HepG2 (cell line): Measurements from ENCODE around the gene CGB8. TPM values are rescaled to one million over a fixed set of nuclear protein-coding genes. Genes with fewer than 3 reads are reported as not detected.

Source experiments
- DR1 ChIP-seq: sonication (generic); formaldehyde crosslinking; IDR thresholded peaks from 2 replicates; pipeline ENCODE4 v1.8.0; 2021; ENCODE audit warnings: mild to moderate bottlenecking, missing genetic modification reagents, inconsistent platforms
- FOXJ3 ChIP-seq: sonication (generic); formaldehyde crosslinking; IDR thresholded peaks from 2 replicates; pipeline ENCODE4 v1.4.0; 2020; ENCODE audit warnings: missing genetic modification reagents, mild to moderate bottlenecking, borderline replicate concordance
- NFE2 ChIP-seq: sonication (generic); formaldehyde crosslinking; IDR thresholded peaks from 2 replicates; pipeline ENCODE4 v1.4.0; 2020; ENCODE audit warnings: missing genetic modification reagents
- POGZ ChIP-seq: sonication (generic); formaldehyde crosslinking; IDR thresholded peaks from 2 replicates; pipeline ENCODE4 v1.4.0; 2020; ENCODE audit warnings: mild to moderate bottlenecking, missing genetic modification reagents
- POLR2AphosphoS2 ChIP-seq: IDR thresholded peaks from 2 replicates; pipeline ENCODE4 v1.6.1; 2011; ENCODE audit warnings: low read depth, low read length, improper control_type of control experiment
- TSC22D2 ChIP-seq: sonication (generic); formaldehyde crosslinking; IDR thresholded peaks from 2 replicates; pipeline ENCODE4 v1.5.1; 2020; ENCODE audit warnings: missing genetic modification reagents, mild to moderate bottlenecking, borderline replicate concordance
- U2AF2 ChIP-seq: fragments of 200-400 bp; formaldehyde crosslinking; IDR thresholded peaks from 2 replicates; pipeline ENCODE4 v1.6.1; 2017; ENCODE audit warnings: low read depth, mild to moderate bottlenecking, low read length
- ZNF775 ChIP-seq: sonication (generic); formaldehyde crosslinking; IDR thresholded peaks from 2 replicates; pipeline ENCODE4 v1.4.0; 2020; ENCODE audit warnings: missing genetic modification reagents, mild to moderate bottlenecking, moderate library complexity, borderline replicate concordance
- ZNF792 ChIP-seq: IDR thresholded peaks from 2 replicates; pipeline ENCODE4 v1.6.1; 2016
- polyA plus RNA-seq, 8 experiments: library from polyadenylated mRNA; depleted of rRNA in 3 of 8; stranded (reverse) in 7 of 8; unstranded in 1 of 8; fragments of >200 nt; fragmentation: Illumina TruSeq in 4 of 8; extraction: Trizol in 4 of 8; gene quantifications; 2 replicates each; pipeline versions ENCODE4 v1.2.1 to v1.2.3, GENCODE V29; 2011 to 2016; ENCODE audit warnings: low read depth in 4 of 8, missing spikeins in 1 of 8, mixed read lengths in 1 of 8; ENCODE audit not compliant: insufficient read depth in 1 of 8
- total RNA-seq, 5 experiments: library from RNA; depleted of rRNA; stranded (reverse); fragments of >200 nt; fragmentation: Illumina TruSeq; extraction: Trizol; gene quantifications; 2 replicates each; pipeline ENCODE4 v1.2.3, GENCODE V29; 2016; ENCODE audit warnings: low read depth in 1 of 5
- TF ChIP-seq, protein P1 (sequence below): sonication (generic); formaldehyde crosslinking; IDR thresholded peaks from 2 replicates; pipeline ENCODE4 v1.4.0; 2020; ENCODE audit warnings: missing genetic modification reagents, borderline replicate concordance
- TF ChIP-seq, protein P2 (sequence below): sonication (generic); formaldehyde crosslinking; IDR thresholded peaks from 2 replicates; pipeline ENCODE4 v1.5.0; 2020; ENCODE audit warnings: missing genetic modification reagents
- TF ChIP-seq, protein P3 (sequence below): sonication (generic); formaldehyde crosslinking; IDR thresholded peaks from 2 replicates; pipeline ENCODE4 v1.8.1; 2023; ENCODE audit warnings: missing genetic modification reagents, inconsistent platforms, borderline replicate concordance
- TF ChIP-seq, protein P4 (sequence below): IDR thresholded peaks from 2 replicates; pipeline ENCODE4 v1.4.0; 2020; ENCODE audit warnings: mild to moderate bottlenecking, missing genetic modification reagents
- TF ChIP-seq, protein P5 (sequence below): sonication (generic); formaldehyde crosslinking; IDR thresholded peaks from 2 replicates; pipeline ENCODE4 v1.5.0; 2020; ENCODE audit warnings: missing genetic modification reagents
- TF ChIP-seq, protein P6 (sequence below): sonication (generic); formaldehyde crosslinking; conservative IDR thresholded peaks from 2 replicates; pipeline ENCODE4 v1.4.0; 2020; ENCODE audit warnings: missing genetic modification reagents

Gene CGB8
- total and polyA plus RNA-seq, 2 of the 13 experiments (the other 11 are each of a cell fraction or from before 2014, with no cell fraction given) = not detected

DNA sequence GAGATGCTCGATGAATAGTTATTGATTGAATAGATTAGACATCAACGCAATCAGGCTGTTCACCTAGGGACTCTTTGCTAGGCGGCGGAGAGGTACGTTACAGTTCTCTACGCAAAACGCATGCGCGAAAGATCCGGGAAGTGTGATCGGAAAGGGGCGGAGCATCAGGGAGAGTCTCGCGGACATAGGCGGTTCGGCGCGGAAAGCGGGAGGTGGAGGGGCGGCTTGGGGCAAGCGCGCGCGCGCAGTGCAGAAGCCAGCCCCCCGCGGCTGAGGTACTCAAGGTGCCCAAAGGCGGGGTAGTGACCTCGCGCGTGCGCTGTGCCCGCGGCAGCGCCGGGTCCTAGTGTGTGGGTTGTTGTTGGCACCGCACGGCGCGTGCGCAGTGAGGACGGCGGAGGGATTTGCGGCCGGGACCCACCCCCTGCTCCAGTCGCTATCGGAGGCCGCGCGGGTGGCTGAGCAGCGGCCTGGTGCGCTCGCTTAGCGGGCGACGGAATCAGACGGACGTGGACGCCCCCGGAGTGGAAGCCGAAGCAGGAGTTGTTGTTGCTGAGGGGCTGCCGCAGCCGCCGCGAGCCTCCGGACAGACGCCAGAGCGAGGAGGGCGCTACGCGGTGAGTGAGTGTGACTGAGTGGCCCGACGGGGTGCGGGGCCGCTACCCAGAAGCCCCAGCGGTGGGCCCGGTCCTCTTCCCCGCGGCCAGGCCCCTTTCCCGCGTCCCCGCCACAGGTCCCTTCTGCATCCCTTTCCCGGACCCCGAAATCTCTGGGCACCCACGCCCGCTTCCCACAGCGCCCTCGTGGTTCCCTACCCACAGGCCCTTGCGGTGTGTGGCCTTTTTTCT lies 36.3 kb upstream of the CGB8 start, which contains the start of gene SNRNP70 (continued):
- TF ChIP-seq, protein P1, sequence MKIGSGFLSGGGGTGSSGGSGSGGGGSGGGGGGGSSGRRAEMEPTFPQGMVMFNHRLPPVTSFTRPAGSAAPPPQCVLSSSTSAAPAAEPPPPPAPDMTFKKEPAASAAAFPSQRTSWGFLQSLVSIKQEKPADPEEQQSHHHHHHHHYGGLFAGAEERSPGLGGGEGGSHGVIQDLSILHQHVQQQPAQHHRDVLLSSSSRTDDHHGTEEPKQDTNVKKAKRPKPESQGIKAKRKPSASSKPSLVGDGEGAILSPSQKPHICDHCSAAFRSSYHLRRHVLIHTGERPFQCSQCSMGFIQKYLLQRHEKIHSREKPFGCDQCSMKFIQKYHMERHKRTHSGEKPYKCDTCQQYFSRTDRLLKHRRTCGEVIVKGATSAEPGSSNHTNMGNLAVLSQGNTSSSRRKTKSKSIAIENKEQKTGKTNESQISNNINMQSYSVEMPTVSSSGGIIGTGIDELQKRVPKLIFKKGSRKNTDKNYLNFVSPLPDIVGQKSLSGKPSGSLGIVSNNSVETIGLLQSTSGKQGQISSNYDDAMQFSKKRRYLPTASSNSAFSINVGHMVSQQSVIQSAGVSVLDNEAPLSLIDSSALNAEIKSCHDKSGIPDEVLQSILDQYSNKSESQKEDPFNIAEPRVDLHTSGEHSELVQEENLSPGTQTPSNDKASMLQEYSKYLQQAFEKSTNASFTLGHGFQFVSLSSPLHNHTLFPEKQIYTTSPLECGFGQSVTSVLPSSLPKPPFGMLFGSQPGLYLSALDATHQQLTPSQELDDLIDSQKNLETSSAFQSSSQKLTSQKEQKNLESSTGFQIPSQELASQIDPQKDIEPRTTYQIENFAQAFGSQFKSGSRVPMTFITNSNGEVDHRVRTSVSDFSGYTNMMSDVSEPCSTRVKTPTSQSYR (CRISPR knock-in tag) = peak; percentile 59
- peak; percentile 44; the same call in 1 of the 2 replicates for TF ChIP-seq TSC22D2 (CRISPR knock-in tag)
- TF ChIP-seq POLR2AphosphoS2 = 0 out of 2 replicates have a peak, but pooled peaks have one; percentile 61
- no peak for TF ChIP-seq NFE2 (CRISPR knock-in tag)
- TF ChIP-seq, protein P2, sequence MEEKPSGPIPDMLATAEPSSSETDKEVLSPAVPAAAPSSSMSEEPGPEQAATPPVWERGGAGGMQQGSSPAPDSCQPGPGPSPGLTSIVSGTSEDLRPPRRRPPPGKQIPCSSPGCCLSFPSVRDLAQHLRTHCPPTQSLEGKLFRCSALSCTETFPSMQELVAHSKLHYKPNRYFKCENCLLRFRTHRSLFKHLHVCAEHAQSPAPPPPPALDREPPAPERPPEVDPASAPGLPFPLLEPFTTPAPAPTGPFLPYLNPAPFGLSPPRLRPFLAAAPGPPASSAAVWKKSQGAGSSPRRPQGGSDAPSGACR (CRISPR knock-in tag) = peak; percentile 83
- peak; percentile 67; the same call in 1 of the 2 replicates for TF ChIP-seq ZNF792 (CRISPR knock-in tag)
- TF ChIP-seq, protein P3, sequence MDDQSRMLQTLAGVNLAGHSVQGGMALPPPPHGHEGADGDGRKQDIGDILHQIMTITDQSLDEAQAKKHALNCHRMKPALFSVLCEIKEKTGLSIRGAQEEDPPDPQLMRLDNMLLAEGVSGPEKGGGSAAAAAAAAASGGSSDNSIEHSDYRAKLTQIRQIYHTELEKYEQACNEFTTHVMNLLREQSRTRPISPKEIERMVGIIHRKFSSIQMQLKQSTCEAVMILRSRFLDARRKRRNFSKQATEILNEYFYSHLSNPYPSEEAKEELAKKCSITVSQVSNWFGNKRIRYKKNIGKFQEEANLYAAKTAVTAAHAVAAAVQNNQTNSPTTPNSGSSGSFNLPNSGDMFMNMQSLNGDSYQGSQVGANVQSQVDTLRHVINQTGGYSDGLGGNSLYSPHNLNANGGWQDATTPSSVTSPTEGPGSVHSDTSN = 0 out of 2 replicates have a peak, but pooled peaks have one; percentile 80
- TF ChIP-seq, protein P4, sequence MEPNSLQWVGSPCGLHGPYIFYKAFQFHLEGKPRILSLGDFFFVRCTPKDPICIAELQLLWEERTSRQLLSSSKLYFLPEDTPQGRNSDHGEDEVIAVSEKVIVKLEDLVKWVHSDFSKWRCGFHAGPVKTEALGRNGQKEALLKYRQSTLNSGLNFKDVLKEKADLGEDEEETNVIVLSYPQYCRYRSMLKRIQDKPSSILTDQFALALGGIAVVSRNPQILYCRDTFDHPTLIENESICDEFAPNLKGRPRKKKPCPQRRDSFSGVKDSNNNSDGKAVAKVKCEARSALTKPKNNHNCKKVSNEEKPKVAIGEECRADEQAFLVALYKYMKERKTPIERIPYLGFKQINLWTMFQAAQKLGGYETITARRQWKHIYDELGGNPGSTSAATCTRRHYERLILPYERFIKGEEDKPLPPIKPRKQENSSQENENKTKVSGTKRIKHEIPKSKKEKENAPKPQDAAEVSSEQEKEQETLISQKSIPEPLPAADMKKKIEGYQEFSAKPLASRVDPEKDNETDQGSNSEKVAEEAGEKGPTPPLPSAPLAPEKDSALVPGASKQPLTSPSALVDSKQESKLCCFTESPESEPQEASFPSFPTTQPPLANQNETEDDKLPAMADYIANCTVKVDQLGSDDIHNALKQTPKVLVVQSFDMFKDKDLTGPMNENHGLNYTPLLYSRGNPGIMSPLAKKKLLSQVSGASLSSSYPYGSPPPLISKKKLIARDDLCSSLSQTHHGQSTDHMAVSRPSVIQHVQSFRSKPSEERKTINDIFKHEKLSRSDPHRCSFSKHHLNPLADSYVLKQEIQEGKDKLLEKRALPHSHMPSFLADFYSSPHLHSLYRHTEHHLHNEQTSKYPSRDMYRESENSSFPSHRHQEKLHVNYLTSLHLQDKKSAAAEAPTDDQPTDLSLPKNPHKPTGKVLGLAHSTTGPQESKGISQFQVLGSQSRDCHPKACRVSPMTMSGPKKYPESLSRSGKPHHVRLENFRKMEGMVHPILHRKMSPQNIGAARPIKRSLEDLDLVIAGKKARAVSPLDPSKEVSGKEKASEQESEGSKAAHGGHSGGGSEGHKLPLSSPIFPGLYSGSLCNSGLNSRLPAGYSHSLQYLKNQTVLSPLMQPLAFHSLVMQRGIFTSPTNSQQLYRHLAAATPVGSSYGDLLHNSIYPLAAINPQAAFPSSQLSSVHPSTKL = peak; percentile 55; the same call in 1 of the 2 replicates
- TF ChIP-seq DR1 = peak; percentile 74; the same call in 1 of the 2 replicates
- no peak; the same call in 1 of the 2 replicates for TF ChIP-seq POGZ
- TF ChIP-seq FOXJ3 (CRISPR knock-in tag) = peak; percentile 67
- TF ChIP-seq, protein P5, sequence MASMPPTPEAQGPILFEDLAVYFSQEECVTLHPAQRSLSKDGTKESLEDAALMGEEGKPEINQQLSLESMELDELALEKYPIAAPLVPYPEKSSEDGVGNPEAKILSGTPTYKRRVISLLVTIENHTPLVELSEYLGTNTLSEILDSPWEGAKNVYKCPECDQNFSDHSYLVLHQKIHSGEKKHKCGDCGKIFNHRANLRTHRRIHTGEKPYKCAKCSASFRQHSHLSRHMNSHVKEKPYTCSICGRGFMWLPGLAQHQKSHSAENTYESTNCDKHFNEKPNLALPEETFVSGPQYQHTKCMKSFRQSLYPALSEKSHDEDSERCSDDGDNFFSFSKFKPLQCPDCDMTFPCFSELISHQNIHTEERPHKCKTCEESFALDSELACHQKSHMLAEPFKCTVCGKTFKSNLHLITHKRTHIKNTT (CRISPR knock-in tag) = no peak
- no peak for TF ChIP-seq ZNF775 (CRISPR knock-in tag)
- TF ChIP-seq, protein P6, sequence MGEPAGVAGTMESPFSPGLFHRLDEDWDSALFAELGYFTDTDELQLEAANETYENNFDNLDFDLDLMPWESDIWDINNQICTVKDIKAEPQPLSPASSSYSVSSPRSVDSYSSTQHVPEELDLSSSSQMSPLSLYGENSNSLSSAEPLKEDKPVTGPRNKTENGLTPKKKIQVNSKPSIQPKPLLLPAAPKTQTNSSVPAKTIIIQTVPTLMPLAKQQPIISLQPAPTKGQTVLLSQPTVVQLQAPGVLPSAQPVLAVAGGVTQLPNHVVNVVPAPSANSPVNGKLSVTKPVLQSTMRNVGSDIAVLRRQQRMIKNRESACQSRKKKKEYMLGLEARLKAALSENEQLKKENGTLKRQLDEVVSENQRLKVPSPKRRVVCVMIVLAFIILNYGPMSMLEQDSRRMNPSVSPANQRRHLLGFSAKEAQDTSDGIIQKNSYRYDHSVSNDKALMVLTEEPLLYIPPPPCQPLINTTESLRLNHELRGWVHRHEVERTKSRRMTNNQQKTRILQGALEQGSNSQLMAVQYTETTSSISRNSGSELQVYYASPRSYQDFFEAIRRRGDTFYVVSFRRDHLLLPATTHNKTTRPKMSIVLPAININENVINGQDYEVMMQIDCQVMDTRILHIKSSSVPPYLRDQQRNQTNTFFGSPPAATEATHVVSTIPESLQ (CRISPR knock-in tag) = no peak
- no peak for TF ChIP-seq U2AF2
